Adipocyte (in vitro differentiated cells): Measurements from ENCODE around the gene ACTG1.

Experiments used
- DNase-seq: peaks from one replicate; pipeline ENCODE4 v3.0.0-alpha.2; 2015; ENCODE audit warnings: low read depth
- H3K27me3 ChIP-seq: replicated peaks from 2 replicates; pipeline ENCODE4 v1.7.0; 2013; ENCODE audit warnings: mild to moderate bottlenecking, low read length, moderate library complexity; ENCODE audit not compliant: control insufficient read depth, insufficient read depth
- H3K36me3 ChIP-seq: 2 replicates; pipeline ENCODE4 v1.7.0; 2013; ENCODE audit warnings: low read length, mild to moderate bottlenecking, moderate library complexity; ENCODE audit not compliant: control insufficient read depth, insufficient read depth, severe bottlenecking
- H3K4me1 ChIP-seq: 2 replicates; pipeline ENCODE4 v1.7.0; 2013; ENCODE audit warnings: mild to moderate bottlenecking, low read length, moderate library complexity; ENCODE audit not compliant: control insufficient read depth, insufficient read depth
- H3K4me3 ChIP-seq: 2 replicates; pipeline ENCODE4 v1.7.0; 2013; ENCODE audit warnings: mild to moderate bottlenecking, low read length, moderate library complexity
- H3K9ac ChIP-seq: 2 replicates; pipeline ENCODE4 v1.7.0; 2013; ENCODE audit warnings: mild to moderate bottlenecking, low read length, moderate library complexity
- H3K9me3 ChIP-seq: 2 replicates; pipeline ENCODE4 v1.7.0; 2013; ENCODE audit warnings: mild to moderate bottlenecking, low read length, moderate library complexity; ENCODE audit not compliant: control insufficient read depth

ACTG1 gene

GRCh38 chr17:81512562-81513371 is at the start of gene ACTG1:
ACTG1 (minus strand) TSS chr17:81512799; CDS start chr17:81512354, 445 bp downstream.
- peak within 1 kb of the TSS; percentile 97 for H3K9ac ChIP-seq
- peak; percentile 96 for DNase-seq
- peak within 1 kb of the TSS; percentile 87 for H3K4me3 ChIP-seq
- no peaks in the 10 kb centered on the region for H3K27me3 ChIP-seq
- H3K9me3 ChIP-seq: no peaks in the 10 kb centered on the region
- peaks cover 33% of the 10 kb centered on the region for H3K36me3 ChIP-seq
- peaks cover 49% of the 10 kb centered on the region for H3K4me1 ChIP-seq

GRCh38 chr17:81561494-81561885 is 48.9 kb upstream of the ACTG1 start:
- H3K4me1 ChIP-seq: peaks cover 47% of the 10 kb centered on the region
- DNase-seq: peak; percentile 19
- H3K9me3 ChIP-seq: no peaks in the 10 kb centered on the region
- H3K9ac ChIP-seq: peak overlapping the region; percentile 35
- no peaks in the 10 kb centered on the region for H3K27me3 ChIP-seq
- H3K36me3 ChIP-seq: peaks cover 84% of the 10 kb centered on the region
- no peak overlapping the region for H3K4me3 ChIP-seq

GRCh38 chr17:81558941-81559806 is 46.6 kb upstream of the ACTG1 start:
- peaks cover 34% of the 10 kb centered on the region for H3K4me1 ChIP-seq
- no peak for DNase-seq
- no peak overlapping the region for H3K4me3 ChIP-seq
- no peaks in the 10 kb centered on the region for H3K9me3 ChIP-seq
- H3K27me3 ChIP-seq: no peaks in the 10 kb centered on the region
- H3K9ac ChIP-seq: no peak overlapping the region
- H3K36me3 ChIP-seq: peaks cover 71% of the 10 kb centered on the region

GRCh38 chr17:81558115-81558468 is 45.5 kb upstream of the ACTG1 start:
- Histone ChIP-seq H3K9ac (no peak overlapping the region), H3K9me3 (no peaks in the 10 kb centered on the region), H3K4me3 (no peak overlapping the region), H3K27me3 (no peaks in the 10 kb centered on the region), H3K36me3 (peaks cover 64% of the 10 kb centered on the region), H3K4me1 (peaks cover 34% of the 10 kb centered on the region)
- no peak for DNase-seq

- H3K36me3 ChIP-seq: peaks cover 61% of the 10 kb centered on the region
- no peak for DNase-seq
- no peak overlapping the region for H3K9ac ChIP-seq
Observed at GRCh38 chr17:81557276-81558114, 44.9 kb upstream of the ACTG1 start.

GRCh38 chr17:81556863-81557262 is 44.3 kb upstream of the ACTG1 start:
- Histone ChIP-seq H3K27me3 (no peaks in the 10 kb centered on the region), H3K4me3 (no peak overlapping the region), H3K36me3 (peaks cover 54% of the 10 kb centered on the region), H3K9me3 (no peaks in the 10 kb centered on the region), H3K9ac (no peak overlapping the region), H3K4me1 (peaks cover 35% of the 10 kb centered on the region)
- DNase-seq: no peak

More at GRCh38 chr17:81557276-81558114, 44.9 kb upstream of the ACTG1 start:
- Histone ChIP-seq H3K27me3 (no peaks in the 10 kb centered on the region), H3K9me3 (no peaks in the 10 kb centered on the region), H3K4me3 (no peak overlapping the region), H3K4me1 (peaks cover 37% of the 10 kb centered on the region)

GRCh38 chr17:81556175-81556691 is 43.6 kb upstream of the ACTG1 start:
- H3K36me3 ChIP-seq: peaks cover 48% of the 10 kb centered on the region
- H3K4me1 ChIP-seq: peaks cover 32% of the 10 kb centered on the region
- no peak overlapping the region for H3K9ac ChIP-seq
- no peak overlapping the region for H3K4me3 ChIP-seq
- no peaks in the 10 kb centered on the region for H3K9me3 ChIP-seq
- DNase-seq: no peak
- no peaks in the 10 kb centered on the region for H3K27me3 ChIP-seq

GRCh38 chr17:81553616-81554181 is 41.1 kb upstream of the ACTG1 start:
- no peak for DNase-seq
- peaks cover 41% of the 10 kb centered on the region for H3K36me3 ChIP-seq
- no peaks in the 10 kb centered on the region for H3K27me3 ChIP-seq
- peaks cover 34% of the 10 kb centered on the region for H3K4me1 ChIP-seq
- peak overlapping the region; percentile 93 for H3K4me3 ChIP-seq
- H3K9ac ChIP-seq: peak overlapping the region; percentile 92
- no peaks in the 10 kb centered on the region for H3K9me3 ChIP-seq

GRCh38 chr17:81553018-81553615 is 40.5 kb upstream of the ACTG1 start:
- H3K27me3 ChIP-seq: no peaks in the 10 kb centered on the region
- peak overlapping the region; percentile 92 for H3K9ac ChIP-seq
- peak overlapping the region; percentile 93 for H3K4me3 ChIP-seq
- peaks cover 40% of the 10 kb centered on the region for H3K36me3 ChIP-seq
- H3K9me3 ChIP-seq: no peaks in the 10 kb centered on the region
- DNase-seq: peak; percentile 86
- H3K4me1 ChIP-seq: peaks cover 34% of the 10 kb centered on the region
